Medulla oblongata (tissue), 1 donor: ENCODE measurements around the gene RNASEL.
"Not testable (repeated sequence)": the region's sequence is repeated elsewhere in the genome, so short reads cannot be mapped to it uniquely, and the experiment has no call there.

ENCODE experiments used
- DNase-seq: peaks from one replicate; pipeline ENCODE4 v3.0.0-alpha.2; 2015; ENCODE audit errors: extremely low spot score

RNASEL gene

DNA sequence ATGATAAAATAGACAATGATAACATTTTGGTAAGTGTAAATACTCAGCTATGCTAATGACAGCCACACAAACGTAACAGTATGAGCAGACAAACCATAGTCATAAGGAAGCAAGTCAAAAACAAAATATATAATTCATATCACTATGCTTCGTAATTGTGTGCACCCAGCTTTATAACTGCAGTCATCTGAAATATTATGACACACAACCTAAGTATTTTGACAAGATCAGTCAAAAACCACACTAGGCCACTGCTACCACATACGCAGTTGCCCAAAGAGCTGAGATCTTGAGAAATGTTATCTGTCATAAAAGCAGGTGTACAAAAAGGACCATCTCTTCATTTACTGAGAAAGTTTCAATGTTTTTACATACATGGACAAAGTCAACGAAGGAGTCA, 26.0 kb downstream of the RNASEL start:
- no peak for DNase-seq

DNA sequence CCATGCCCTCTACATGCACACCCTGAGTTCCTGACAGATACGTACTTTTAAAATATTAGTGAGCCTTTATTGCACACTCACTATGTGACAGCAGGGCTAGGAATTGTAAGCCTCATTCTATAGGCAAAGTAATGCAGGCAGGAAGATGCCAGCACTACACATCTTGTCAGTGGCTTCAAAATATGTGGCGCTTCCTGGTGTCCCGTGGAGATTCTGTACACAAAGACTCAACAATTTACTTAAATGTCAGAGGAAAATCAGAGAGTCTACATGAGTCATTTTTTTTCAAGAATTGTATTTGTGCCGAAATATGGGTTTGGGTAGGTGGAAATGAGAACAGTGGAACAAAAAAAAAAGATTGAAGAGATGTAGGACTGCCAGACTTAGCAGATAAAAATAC, 27.6 kb downstream of the RNASEL start:
- no peak for DNase-seq

DNA sequence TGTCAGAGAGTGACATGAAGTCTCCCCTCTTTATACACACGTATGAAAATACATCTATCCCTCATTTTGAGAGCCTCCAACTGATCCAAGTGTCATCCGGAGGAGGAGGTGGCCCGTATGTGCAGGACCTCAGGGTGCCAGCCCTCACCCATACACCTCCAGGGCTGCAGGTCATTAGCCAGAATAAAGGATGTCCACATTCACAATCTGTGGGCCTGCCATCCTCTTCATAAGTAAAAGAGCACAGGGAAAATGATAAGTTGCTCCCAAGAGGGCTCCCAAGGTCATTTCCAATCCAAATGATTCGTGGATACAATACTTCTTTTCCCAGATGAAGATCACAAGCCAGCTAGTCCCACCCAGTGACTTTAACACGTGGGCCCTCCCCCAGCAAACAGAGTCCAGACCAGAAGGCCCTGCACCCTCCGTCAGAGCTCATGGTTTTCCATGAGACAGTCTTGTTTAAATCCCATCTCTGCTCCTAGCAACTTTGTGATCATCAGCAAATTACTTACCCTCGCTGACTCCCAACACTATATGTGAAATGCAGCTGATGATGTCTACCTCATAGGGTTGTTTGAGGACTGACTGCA, 28.6 kb downstream of the RNASEL start:
- no peak for DNase-seq

DNA sequence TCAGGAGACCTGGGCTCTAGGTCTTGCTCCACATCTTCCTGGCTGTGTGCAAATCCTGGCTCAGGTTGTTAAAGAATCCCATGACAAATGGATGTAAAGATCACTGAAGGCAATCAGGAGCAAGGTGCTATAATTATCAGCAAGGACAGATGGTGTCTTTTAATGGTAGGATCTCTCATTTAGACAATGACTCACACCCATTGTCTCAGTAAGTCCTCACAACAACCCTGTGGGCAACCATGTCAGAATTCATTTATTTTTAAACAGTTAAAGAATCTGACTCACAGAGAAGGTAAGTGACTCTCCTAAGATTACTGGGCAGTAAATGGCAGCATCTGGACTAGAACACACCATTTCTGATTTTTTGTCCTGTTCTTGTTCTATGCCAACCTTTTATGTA, 32.8 kb downstream of the RNASEL start:
- no peak for DNase-seq

DNA sequence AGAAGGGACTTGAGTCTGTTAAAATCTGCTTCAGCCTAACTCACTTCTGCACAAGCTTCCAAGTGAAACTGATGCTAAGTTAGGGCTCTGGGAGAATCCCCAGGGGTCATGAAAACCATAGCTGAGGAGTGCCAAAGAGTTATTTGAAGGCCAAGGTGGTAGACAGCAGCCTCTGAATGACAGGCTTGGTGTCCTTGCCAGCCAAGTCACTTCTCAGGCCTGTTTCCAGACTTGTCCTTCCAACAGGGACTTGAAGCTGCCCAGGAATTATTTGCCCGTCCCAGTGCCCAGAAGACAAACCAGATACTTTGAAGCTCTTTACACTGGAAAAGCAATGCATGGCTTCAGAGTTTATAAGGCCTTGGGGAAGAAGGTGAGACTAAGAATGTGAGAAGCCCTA, 33.6 kb downstream of the RNASEL start:
- DNase-seq, result no peak

DNA sequence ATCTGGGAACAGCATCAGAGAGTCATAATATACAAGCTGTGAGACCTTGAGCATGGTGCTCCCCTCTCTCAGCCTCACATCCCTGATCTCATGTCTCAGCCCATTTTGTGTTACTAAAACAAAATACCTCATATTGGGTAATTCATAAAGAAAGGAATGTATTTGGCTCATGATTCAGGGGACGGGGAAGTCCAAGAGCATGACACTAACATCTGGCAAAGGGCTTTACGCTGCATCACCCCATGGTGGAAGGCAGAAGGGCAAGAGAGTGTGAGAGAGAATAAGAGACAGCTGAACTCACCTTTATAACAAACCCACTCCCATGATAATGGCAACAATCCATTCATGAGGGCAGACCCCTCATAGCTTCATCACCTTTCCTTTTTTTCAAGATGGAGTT, 36.5 kb downstream of the RNASEL start:
- no peak for DNase-seq

DNA sequence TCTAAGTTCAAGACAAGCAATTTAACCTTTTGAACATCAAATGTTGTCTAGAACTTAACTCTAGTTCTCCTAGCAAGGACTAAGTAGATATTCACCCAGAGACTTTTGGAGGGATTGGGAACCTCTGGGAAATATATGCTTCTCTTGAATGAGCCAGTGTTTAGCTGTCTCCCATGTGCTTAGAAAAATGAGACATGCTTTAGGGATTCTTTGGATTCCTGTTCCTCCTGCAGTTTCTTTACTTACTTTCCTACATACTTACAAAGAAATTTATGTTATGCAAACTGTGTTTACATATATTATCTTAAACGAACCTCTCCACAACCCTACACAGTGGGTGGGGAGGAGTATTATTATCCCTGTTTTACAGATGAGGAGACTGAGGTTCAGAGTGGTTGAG, 39.2 kb downstream of the RNASEL start:
- no peak for DNase-seq

DNA sequence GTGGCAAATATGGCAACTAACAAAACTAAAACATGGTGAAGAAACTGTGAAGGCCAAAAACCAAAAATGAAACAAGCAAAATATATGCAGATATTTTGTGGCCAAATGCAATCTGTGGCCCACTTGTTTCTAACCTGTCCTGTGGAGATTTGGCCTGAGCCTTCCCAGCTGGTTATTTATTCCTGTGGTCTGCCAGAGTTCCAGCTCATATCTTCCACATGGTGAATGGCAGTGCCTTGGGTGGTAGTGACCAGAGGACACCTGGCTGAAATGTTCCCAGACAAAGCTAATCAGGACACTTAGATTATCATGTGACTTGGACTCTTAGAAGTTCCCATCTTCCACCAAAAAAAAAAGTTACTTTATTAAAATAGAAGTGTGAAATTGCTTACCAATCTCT, 39.7 kb downstream of the RNASEL start:
- no peak for DNase-seq

DNA sequence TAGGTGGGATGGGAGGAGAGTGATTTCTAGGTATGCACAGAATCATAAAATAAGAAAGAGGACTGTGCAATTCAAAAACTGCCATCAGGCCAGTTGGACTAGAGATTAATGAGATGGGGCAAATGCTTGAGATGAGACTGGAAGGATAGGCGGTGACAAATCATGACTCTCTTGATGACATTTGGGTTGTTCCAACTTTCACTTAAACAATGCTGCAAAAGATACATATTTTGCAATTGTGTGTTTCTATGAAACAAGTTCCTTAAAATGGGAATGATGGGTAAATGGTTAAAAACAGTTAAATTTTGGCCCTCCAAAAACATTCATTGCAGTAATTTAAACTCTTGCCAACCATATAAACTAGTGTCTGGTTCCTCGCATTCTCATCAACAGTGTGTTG, 55.2 kb downstream of the RNASEL start:
- no peak for DNase-seq

DNA sequence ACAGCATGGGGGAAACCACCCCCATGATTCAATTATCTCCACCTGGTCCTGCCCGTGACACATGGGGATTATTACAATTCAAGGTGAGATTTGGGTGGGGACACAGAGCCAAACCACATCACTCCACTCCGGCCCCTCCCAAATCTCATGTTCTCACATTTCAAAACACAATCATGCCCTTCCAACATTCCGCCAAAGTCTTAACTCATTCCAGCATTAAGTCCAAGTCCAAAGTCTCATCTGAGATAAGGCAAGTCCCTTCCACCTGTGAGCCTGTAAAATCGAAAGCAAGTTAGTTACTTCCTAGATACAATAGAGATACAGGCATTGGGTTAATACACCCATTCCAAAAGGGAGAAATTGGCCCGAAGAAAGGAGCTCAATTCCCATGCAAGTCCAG, 60.9 kb downstream of the RNASEL start:
- not testable (repeated sequence) for DNase-seq

DNA sequence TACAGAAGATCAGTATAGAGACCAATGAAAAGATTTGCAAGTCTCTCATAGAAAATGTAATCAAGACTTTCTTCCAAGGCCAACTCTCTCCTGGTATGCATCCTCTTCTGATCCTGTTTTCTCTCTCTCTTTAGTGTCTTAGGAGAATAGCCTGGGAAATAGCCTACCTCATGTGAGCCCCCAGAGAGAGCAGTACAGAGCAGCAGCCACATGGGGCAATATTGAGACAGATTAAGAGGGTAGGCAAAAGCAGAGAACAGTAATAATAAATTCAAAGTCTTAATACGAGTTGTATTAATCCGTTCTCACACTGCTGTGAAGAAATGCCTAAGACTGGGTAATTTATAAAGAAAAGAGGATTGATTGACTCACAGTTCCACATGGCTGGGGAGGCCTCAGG, 61.4 kb downstream of the RNASEL start:
- no peak for DNase-seq

DNA sequence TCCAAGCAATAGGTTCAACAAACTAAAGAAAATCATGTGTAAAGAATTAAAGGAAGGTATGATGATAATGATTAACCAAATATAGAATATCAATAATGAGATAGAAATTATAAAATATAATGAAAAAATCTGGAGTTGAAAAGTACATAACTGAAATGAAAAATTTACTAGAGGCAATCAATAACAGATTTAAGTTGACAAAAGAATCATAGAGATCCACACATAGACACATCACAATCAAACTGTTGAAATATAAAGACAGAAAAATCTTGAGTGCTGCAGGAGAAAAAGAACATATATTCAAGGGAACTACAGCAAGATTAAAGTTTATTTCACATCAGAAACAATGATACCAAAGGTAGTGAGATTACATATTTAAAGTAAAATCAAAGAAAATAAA, 63.7 kb downstream of the RNASEL start:
- no peak for DNase-seq
